ENCODE data around the gene KANK3. TPM values are rescaled to one million over a fixed set of nuclear protein-coding genes. Genes with fewer than 3 reads are reported as not detected.
"Not testable (repeated sequence)": the region's sequence is repeated elsewhere in the genome, so short reads cannot be mapped to it uniquely, and the experiment has no call there.

Gene KANK3
- total and polyA plus RNA-seq, 2 of the 8 experiments (the other 6 are each of a cell fraction or from before 2014, with no cell fraction given), result 2.5 to 4.2 TPM

GRCh38 chr19:8386419-8386818, 43.4 kb upstream of the KANK3 start:
- not testable (repeated sequence) for H4K20me1 ChIP-seq (replicated peaks in 1 of 2; ENCODE audit: control insufficient read depth in 1 of 2, insufficient read depth in 2 of 2, low read length in 2 of 2); H3K4me1 ChIP-seq (replicated peaks in 1 of 4; ENCODE audit: control insufficient read depth in 3 of 4, insufficient read depth in 4 of 4, low read length in 3 of 4); H2AFZ ChIP-seq (ENCODE audit: low read length); H3K4me3 ChIP-seq (ENCODE audit: extremely low read depth in 1 of 4, insufficient read depth in 2 of 4, low read depth in 3 of 4, low read length in 4 of 4); H2BK15ac ChIP-seq (ENCODE audit: low read length); H3K27ac ChIP-seq (ENCODE audit: low read depth, low read length); H3K9ac ChIP-seq (replicated peaks in 1 of 4; ENCODE audit: extremely low read depth in 1 of 4, low read depth in 3 of 4, low read length in 3 of 4); H3K56ac ChIP-seq (replicated peaks; ENCODE audit: insufficient read length, low read depth, low read length); H2BK20ac ChIP-seq (ENCODE audit: low read length); H3K23ac ChIP-seq (ENCODE audit: insufficient read length); H3K23me2 ChIP-seq (ENCODE audit: low read depth, low read length); H3K18ac ChIP-seq (ENCODE audit: extremely low read depth, low read length); H3K4ac ChIP-seq (replicated peaks; ENCODE audit: insufficient read length, low read depth, low read length); FAIRE-seq; H3K4me2 ChIP-seq (ENCODE audit: insufficient read depth in 1 of 2, low read depth in 2 of 2, low read length in 2 of 2); H4K8ac ChIP-seq (ENCODE audit: extremely low read depth, insufficient read depth, low read length); H4K91ac ChIP-seq (replicated peaks; ENCODE audit: insufficient read length, low read length); H2AK5ac ChIP-seq (ENCODE audit: low read depth, low read length); H3K79me1 ChIP-seq (ENCODE audit: low read depth, low read length); H3K9me3 ChIP-seq (ENCODE audit: insufficient read depth in 2 of 2, low read depth in 1 of 2, low read length in 1 of 2); H4K5ac ChIP-seq (ENCODE audit: insufficient read length, low read depth, low read length); H3K14ac ChIP-seq (ENCODE audit: insufficient read length); H2BK12ac ChIP-seq (ENCODE audit: low read depth, low read length); H3K79me2 ChIP-seq (ENCODE audit: control insufficient read depth in 1 of 2, insufficient read depth in 2 of 2, low read length in 2 of 2); H2BK5ac ChIP-seq (ENCODE audit: low read depth, low read length); H2BK120ac ChIP-seq (replicated peaks; ENCODE audit: low read depth, low read length); H3K27me3 ChIP-seq (replicated peaks in 1 of 4; ENCODE audit: control insufficient read depth in 3 of 4, extremely low read depth in 1 of 4, insufficient read depth in 3 of 4, low read length in 3 of 4); H3K36me3 ChIP-seq (ENCODE audit: control insufficient read depth in 2 of 4, insufficient read depth in 4 of 4, low read length in 3 of 4); DNase-seq (ENCODE audit: low read depth in 1 of 2, low spot score in 2 of 2)
- POLR2A ChIA-PET (ENCODE audit: partially characterized antibody), result interaction anchor here (0.8 to 1.1 kb wide), 2 partner anchors 12 to 33 kb away, joined by 3 read pairs; no protein-coding TSS in a partner anchor
- 71% methylated on average over 9 of the region's 9 CpGs; no CpG with 5 or more reads in 1 of the 2 experiments for WGBS, 2 experiments (ENCODE audit: extremely low coverage in 1 of 2, insufficient coverage in 1 of 2, insufficient read length in 1 of 2, insufficient replicate concordance in 2 of 2, low coverage in 1 of 2, low lambda C conversion rate in 2 of 2, missing lambda C conversion rate in 1 of 2)
- CTCF ChIA-PET (ENCODE audit: partially characterized antibody), result interaction anchor here (0.8 to 0.9 kb wide), 2 partner anchors 28 to 193 kb away, joined by 3 read pairs; no protein-coding TSS in a partner anchor

GRCh38 chr19:8385566-8385965, 42.5 kb upstream of the KANK3 start:
- H3K9me3 ChIP-seq (ENCODE audit: insufficient read depth in 2 of 2, low read depth in 1 of 2, low read length in 1 of 2); H2AFZ ChIP-seq (ENCODE audit: low read length); H2AK5ac ChIP-seq (ENCODE audit: low read depth, low read length); H3K27ac ChIP-seq (ENCODE audit: low read depth, low read length); POLR2A ChIA-PET (ENCODE audit: partially characterized antibody); FAIRE-seq; H3K4me3 ChIP-seq (ENCODE audit: extremely low read depth in 1 of 4, insufficient read depth in 2 of 4, low read depth in 3 of 4, low read length in 4 of 4); H4K20me1 ChIP-seq (replicated peaks in 1 of 2; ENCODE audit: control insufficient read depth in 1 of 2, insufficient read depth in 2 of 2, low read length in 2 of 2); H3K79me1 ChIP-seq (ENCODE audit: low read depth, low read length); H3K9ac ChIP-seq (replicated peaks in 1 of 4; ENCODE audit: extremely low read depth in 1 of 4, low read depth in 3 of 4, low read length in 3 of 4); H2BK120ac ChIP-seq (replicated peaks; ENCODE audit: low read depth, low read length); H3K23ac ChIP-seq (ENCODE audit: insufficient read length); H3K4ac ChIP-seq (replicated peaks; ENCODE audit: insufficient read length, low read depth, low read length); DNase-seq (ENCODE audit: low read depth in 1 of 2, low spot score in 2 of 2); H3K36me3 ChIP-seq (ENCODE audit: control insufficient read depth in 2 of 4, insufficient read depth in 4 of 4, low read length in 3 of 4); H3K4me1 ChIP-seq (replicated peaks in 1 of 4; ENCODE audit: control insufficient read depth in 3 of 4, insufficient read depth in 4 of 4, low read length in 3 of 4); H3K79me2 ChIP-seq (ENCODE audit: control insufficient read depth in 1 of 2, insufficient read depth in 2 of 2, low read length in 2 of 2); H2BK15ac ChIP-seq (ENCODE audit: low read length); H3K18ac ChIP-seq (ENCODE audit: extremely low read depth, low read length); H3K27me3 ChIP-seq (replicated peaks in 1 of 4; ENCODE audit: control insufficient read depth in 3 of 4, extremely low read depth in 1 of 4, insufficient read depth in 3 of 4, low read length in 3 of 4); H2BK20ac ChIP-seq (ENCODE audit: low read length); H3K56ac ChIP-seq (replicated peaks; ENCODE audit: insufficient read length, low read depth, low read length); H2BK12ac ChIP-seq (ENCODE audit: low read depth, low read length); H4K91ac ChIP-seq (replicated peaks; ENCODE audit: insufficient read length, low read length); H4K5ac ChIP-seq (ENCODE audit: insufficient read length, low read depth, low read length); H3K23me2 ChIP-seq (ENCODE audit: low read depth, low read length); CTCF ChIA-PET (ENCODE audit: partially characterized antibody); H4K8ac ChIP-seq (ENCODE audit: extremely low read depth, insufficient read depth, low read length); H2BK5ac ChIP-seq (ENCODE audit: low read depth, low read length); H3K14ac ChIP-seq (ENCODE audit: insufficient read length); H3K4me2 ChIP-seq (ENCODE audit: insufficient read depth in 1 of 2, low read depth in 2 of 2, low read length in 2 of 2): not testable (repeated sequence)
- 95% methylated on average over 3 of the region's 3 CpGs; no CpG with 5 or more reads in 1 of the 2 experiments for WGBS, 2 experiments (ENCODE audit: extremely low coverage in 1 of 2, insufficient coverage in 1 of 2, insufficient read length in 1 of 2, insufficient replicate concordance in 2 of 2, low coverage in 1 of 2, low lambda C conversion rate in 2 of 2, missing lambda C conversion rate in 1 of 2)
